ENCODE measurements around the gene DLX2.

DNA sequence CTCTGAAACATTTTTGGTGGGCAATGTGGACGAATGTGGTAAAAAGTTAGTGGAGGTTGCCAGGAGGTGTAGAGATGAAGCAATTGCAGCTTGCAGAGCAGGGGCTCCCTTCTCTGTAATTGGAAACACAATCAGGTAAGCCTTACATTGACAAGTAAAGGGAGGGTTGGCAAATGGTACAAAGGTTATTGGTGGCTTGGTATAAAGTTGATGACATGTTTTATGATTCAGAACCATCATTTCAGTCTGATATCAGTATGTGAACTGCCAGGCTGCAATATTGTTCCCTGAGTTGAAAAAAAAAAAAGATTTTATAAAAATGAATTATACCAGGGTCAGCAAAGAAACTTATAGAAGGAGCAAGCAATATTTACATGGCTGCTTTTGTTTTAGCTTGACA lies 31.8 kb downstream of the DLX2 start:
- no peak for TF ChIP-seq CTCF (IDR thresholded peaks at IDR 0.05)
- no peak for TF ChIP-seq EP300 (IDR thresholded peaks at IDR 0.05)
- TF ChIP-seq SREBF2 (IDR thresholded peaks at IDR 0.05), result no peak
- TF ChIP-seq SMC3 (IDR thresholded peaks at IDR 0.05), result no peak
- TF ChIP-seq CBX2 (IDR thresholded peaks at IDR 0.05; ENCODE audit: borderline replicate concordance, low read depth), result no peak
- no peak for TF ChIP-seq ZNF302 (CRISPR knock-in tag; IDR thresholded peaks at IDR 0.05)
- no peak for TF ChIP-seq POLR2A (IDR thresholded peaks at IDR 0.05; ENCODE audit: low read length)
- no peak for TF ChIP-seq RCOR1 (IDR thresholded peaks at IDR 0.05; ENCODE audit: low read depth, low read length)
- TF ChIP-seq, protein P1, sequence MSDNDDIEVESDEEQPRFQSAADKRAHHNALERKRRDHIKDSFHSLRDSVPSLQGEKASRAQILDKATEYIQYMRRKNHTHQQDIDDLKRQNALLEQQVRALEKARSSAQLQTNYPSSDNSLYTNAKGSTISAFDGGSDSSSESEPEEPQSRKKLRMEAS (IDR thresholded peaks at IDR 0.05), result no peak
- no peak for TF ChIP-seq REST (IDR thresholded peaks at IDR 0.05)
- no peak for TF ChIP-seq USF2 (IDR thresholded peaks at IDR 0.05)

Data from A549 (cell line).